Glomerular endothelial cell (primary cell): ENCODE measurements around the gene ANKAR. TPM values are rescaled to one million over a fixed set of nuclear protein-coding genes. Genes with fewer than 3 reads are reported as not detected.
"Not testable (repeated sequence)": the region's sequence is repeated elsewhere in the genome, so short reads cannot be mapped to it uniquely, and the experiment has no call there.

ENCODE experiments used
- DNase-seq: peaks from one replicate; pipeline ENCODE4 v3.0.0-alpha.2; 2011; ENCODE audit warnings: low read depth, low spot score; ENCODE audit errors: extremely low read depth
- total RNA-seq: library from RNA; depleted of rRNA; stranded (reverse); fragments of >200 nt; gene quantifications from 2 replicates; pipeline ENCODE4 v1.2.3, GENCODE V29; 2015

Gene ANKAR
- 1.2 and 3.3 TPM in 2 replicates for total RNA-seq

- no peak for DNase-seq
These were observed at the start of gene ANKAR for GRCh38 chr2:189674374-189675112. ANKAR (plus strand) TSS chr2:189674670; CDS start chr2:189676491, 1,821 bp downstream.

GRCh38 chr2:189625636-189626035 is 48.8 kb upstream of the ANKAR start:
- no peak for DNase-seq

- DNase-seq, result no peak
These were observed 46.7 kb upstream of the ANKAR start for GRCh38 chr2:189627789-189628188.

- no peak for DNase-seq
These were observed 45.5 kb upstream of the ANKAR start for GRCh38 chr2:189628817-189629530.

GRCh38 chr2:189629531-189630453 is 44.7 kb upstream of the ANKAR start:
- DNase-seq, result no peak

GRCh38 chr2:189631849-189632248 is 42.6 kb upstream of the ANKAR start:
- DNase-seq, result no peak

- no peak for DNase-seq
These were observed 41.1 kb upstream of the ANKAR start for GRCh38 chr2:189633392-189633811.

GRCh38 chr2:189635353-189635752 is 39.1 kb upstream of the ANKAR start:
- no peak for DNase-seq

- no peak for DNase-seq
These were observed 36.0 kb upstream of the ANKAR start for GRCh38 chr2:189638301-189639006.

- DNase-seq, result no peak
These were observed 35.4 kb upstream of the ANKAR start for GRCh38 chr2:189639007-189639609.

GRCh38 chr2:189641002-189641401 is 33.5 kb upstream of the ANKAR start:
- no peak for DNase-seq

GRCh38 chr2:189641590-189641989 is 32.9 kb upstream of the ANKAR start:
- no peak for DNase-seq

GRCh38 chr2:189646521-189646920 is 27.9 kb upstream of the ANKAR start:
- no peak for DNase-seq

GRCh38 chr2:189648846-189649509 is 25.5 kb upstream of the ANKAR start:
- no peak for DNase-seq

GRCh38 chr2:189651284-189651683 is 23.2 kb upstream of the ANKAR start:
- no peak for DNase-seq

GRCh38 chr2:189653464-189653863 is 21.0 kb upstream of the ANKAR start:
- not testable (repeated sequence) for DNase-seq

- DNase-seq, result no peak
These were observed 19.8 kb upstream of the ANKAR start for GRCh38 chr2:189654641-189655040.

GRCh38 chr2:189657867-189658266 is 16.6 kb upstream of the ANKAR start:
- no peak for DNase-seq
